ENCODE data around the gene LGR5.

DNA sequence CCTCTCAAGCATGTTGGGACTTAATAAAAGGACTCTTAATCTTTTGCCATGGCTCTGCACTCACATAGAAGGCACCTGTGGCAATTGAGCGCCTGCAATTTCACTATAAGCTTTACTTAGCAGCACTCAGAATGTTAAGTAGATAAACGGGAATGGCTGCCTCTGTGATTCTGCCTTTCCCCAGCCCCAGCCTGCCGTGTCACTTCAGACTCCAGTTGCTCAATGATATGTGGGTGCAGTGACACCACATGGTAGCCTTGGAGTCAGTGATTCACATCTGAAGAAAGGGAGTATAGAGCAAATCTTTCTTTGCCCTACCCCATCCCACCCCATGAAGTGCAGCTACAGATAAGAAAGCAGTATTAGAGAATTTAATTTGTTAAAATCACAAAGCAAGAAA lies 127.9 kb downstream of the LGR5 start:
- no peak for TF ChIP-seq POLR2AphosphoS5 (IDR thresholded peaks at IDR 0.05; ENCODE audit: low read depth, low read length)
- no peak for TF ChIP-seq EP300 (IDR thresholded peaks at IDR 0.05; ENCODE audit: borderline replicate concordance in 1 of 2, low read depth in 2 of 2, low read length in 2 of 2)
- TF ChIP-seq POLR2A (IDR thresholded peaks at IDR 0.05; ENCODE audit: control extremely low read depth in 1 of 2, low read depth in 2 of 2, low read length in 2 of 2): no peak
- no peak for TF ChIP-seq CHD1 (IDR thresholded peaks at IDR 0.05; ENCODE audit: low read depth, low read length)
- TF ChIP-seq, protein P1, sequence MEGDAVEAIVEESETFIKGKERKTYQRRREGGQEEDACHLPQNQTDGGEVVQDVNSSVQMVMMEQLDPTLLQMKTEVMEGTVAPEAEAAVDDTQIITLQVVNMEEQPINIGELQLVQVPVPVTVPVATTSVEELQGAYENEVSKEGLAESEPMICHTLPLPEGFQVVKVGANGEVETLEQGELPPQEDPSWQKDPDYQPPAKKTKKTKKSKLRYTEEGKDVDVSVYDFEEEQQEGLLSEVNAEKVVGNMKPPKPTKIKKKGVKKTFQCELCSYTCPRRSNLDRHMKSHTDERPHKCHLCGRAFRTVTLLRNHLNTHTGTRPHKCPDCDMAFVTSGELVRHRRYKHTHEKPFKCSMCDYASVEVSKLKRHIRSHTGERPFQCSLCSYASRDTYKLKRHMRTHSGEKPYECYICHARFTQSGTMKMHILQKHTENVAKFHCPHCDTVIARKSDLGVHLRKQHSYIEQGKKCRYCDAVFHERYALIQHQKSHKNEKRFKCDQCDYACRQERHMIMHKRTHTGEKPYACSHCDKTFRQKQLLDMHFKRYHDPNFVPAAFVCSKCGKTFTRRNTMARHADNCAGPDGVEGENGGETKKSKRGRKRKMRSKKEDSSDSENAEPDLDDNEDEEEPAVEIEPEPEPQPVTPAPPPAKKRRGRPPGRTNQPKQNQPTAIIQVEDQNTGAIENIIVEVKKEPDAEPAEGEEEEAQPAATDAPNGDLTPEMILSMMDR (IDR thresholded peaks at IDR 0.05; ENCODE audit: control extremely low read depth in 1 of 3, insufficient read depth in 1 of 3, low read depth in 1 of 3, low read length in 3 of 3): peak in 1 of 3 experiments; percentile 9; a peak in 1 of 4 replicates
